ENCODE measurements around the gene KRTAP4-11.
"Not testable (repeated sequence)": the region's sequence is repeated elsewhere in the genome, so short reads cannot be mapped to it uniquely, and the experiment has no call there.

Gene KRTAP4-11

GRCh38 chr17:41126412-41126811, 8.2 kb upstream of the KRTAP4-11 start:
- Histone ChIP-seq H3K4me3 (replicated peaks; ENCODE audit: low read depth, low read length) (no peak overlapping the region), H3K36me3 (ENCODE audit: control insufficient read depth, insufficient read depth, low read length) (no peaks in the 10 kb centered on the region), H3K27me3 (replicated peaks; ENCODE audit: control insufficient read depth, insufficient read depth, low read length) (no peaks in the 10 kb centered on the region)
- TF ChIP-seq CTCF (IDR thresholded peaks at IDR 0.05; ENCODE audit: insufficient read depth, low read length, poor library complexity, severe bottlenecking): no peak
- DNase-seq (ENCODE audit: extremely low read depth, insufficient read length): no peak

DNA sequence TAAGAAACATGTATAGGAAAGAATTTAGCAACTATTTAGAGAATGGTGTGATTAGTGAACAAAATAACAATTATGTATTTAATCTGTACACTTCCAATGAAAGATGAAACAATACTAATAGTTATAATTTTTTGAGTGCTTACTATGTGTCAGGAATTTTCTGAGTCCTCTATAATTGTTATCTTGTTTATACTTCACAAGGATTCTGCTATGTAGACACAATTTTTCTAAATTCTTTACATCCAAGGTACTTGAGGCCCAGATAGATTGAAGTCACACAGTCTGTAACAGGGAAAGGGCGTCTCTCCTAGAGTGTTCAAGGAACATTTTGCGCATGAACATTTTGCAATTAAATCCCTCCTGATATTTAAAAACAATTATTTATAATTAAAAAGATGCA, 6.9 kb upstream of the KRTAP4-11 start:
- Histone ChIP-seq H3K27me3 (replicated peaks; ENCODE audit: control insufficient read depth, insufficient read depth, low read length) (no peaks in the 10 kb centered on the region), H3K4me3 (replicated peaks; ENCODE audit: low read depth, low read length) (no peak overlapping the region)
- no peak for TF ChIP-seq CTCF (IDR thresholded peaks at IDR 0.05; ENCODE audit: insufficient read depth, low read length, poor library complexity, severe bottlenecking)

GRCh38 chr17:41123991-41124371, 5.8 kb upstream of the KRTAP4-11 start, which contains the start of gene KRTAP4-12:
KRTAP4-12 (minus strand) TSS chr17:41124182; CDS start chr17:41124122, 60 bp downstream.
- DNase-seq (ENCODE audit: extremely low read depth, insufficient read length); H3K27me3 ChIP-seq (replicated peaks; ENCODE audit: control insufficient read depth, insufficient read depth, low read length); H3K4me3 ChIP-seq (replicated peaks; ENCODE audit: low read depth, low read length); H3K36me3 ChIP-seq (ENCODE audit: control insufficient read depth, insufficient read depth, low read length): not testable (repeated sequence)

More for the DNA sequence above, 6.9 kb upstream of the KRTAP4-11 start:
- H3K36me3 ChIP-seq (ENCODE audit: control insufficient read depth, insufficient read depth, low read length): no peaks in the 10 kb centered on the region
- no peak for DNase-seq (ENCODE audit: extremely low read depth, insufficient read length)

GRCh38 chr17:41123292-41123990, 5.3 kb upstream of the KRTAP4-11 start:
- not testable (repeated sequence) for DNase-seq (ENCODE audit: extremely low read depth, insufficient read length); H3K27me3 ChIP-seq (replicated peaks; ENCODE audit: control insufficient read depth, insufficient read depth, low read length)

GRCh38 chr17:41121742-41122141, 3.6 kb upstream of the KRTAP4-11 start:
- DNase-seq (ENCODE audit: extremely low read depth, insufficient read length): no peak
- Histone ChIP-seq H3K36me3 (ENCODE audit: control insufficient read depth, insufficient read depth, low read length) (no peaks in the 10 kb centered on the region), H3K4me3 (replicated peaks; ENCODE audit: low read depth, low read length) (no peak overlapping the region), H3K27me3 (replicated peaks; ENCODE audit: control insufficient read depth, insufficient read depth, low read length) (no peaks in the 10 kb centered on the region)
- no peak for TF ChIP-seq CTCF (IDR thresholded peaks at IDR 0.05; ENCODE audit: insufficient read depth, low read length, poor library complexity, severe bottlenecking)

More at GRCh38 chr17:41123292-41123990, 5.3 kb upstream of the KRTAP4-11 start:
- H3K4me3 ChIP-seq (replicated peaks; ENCODE audit: low read depth, low read length); H3K36me3 ChIP-seq (ENCODE audit: control insufficient read depth, insufficient read depth, low read length): not testable (repeated sequence)

GRCh38 chr17:41119696-41120690, 1.8 kb upstream of the KRTAP4-11 start:
- not testable (repeated sequence) for H3K4me3 ChIP-seq (replicated peaks; ENCODE audit: low read depth, low read length); H3K27me3 ChIP-seq (replicated peaks; ENCODE audit: control insufficient read depth, insufficient read depth, low read length); H3K36me3 ChIP-seq (ENCODE audit: control insufficient read depth, insufficient read depth, low read length); DNase-seq (ENCODE audit: extremely low read depth, insufficient read length)

- no peak for DNase-seq (ENCODE audit: extremely low read depth, insufficient read length)
- H3K27me3 ChIP-seq (replicated peaks; ENCODE audit: control insufficient read depth, insufficient read depth, low read length): no peaks in the 10 kb centered on the region
- H3K36me3 ChIP-seq (ENCODE audit: control insufficient read depth, insufficient read depth, low read length): no peaks in the 10 kb centered on the region
- TF ChIP-seq CTCF (IDR thresholded peaks at IDR 0.05; ENCODE audit: insufficient read depth, low read length, poor library complexity, severe bottlenecking): no peak
- H3K4me3 ChIP-seq (replicated peaks; ENCODE audit: low read depth, low read length): no peak overlapping the region
Observed at GRCh38 chr17:41118721-41119120, 548 bp upstream of the KRTAP4-11 start.
